ENCODE results near the gene CHN2.
"Not testable (repeated sequence)": the region's sequence is repeated elsewhere in the genome, so short reads cannot be mapped to it uniquely, and the experiment has no call there.

Gene CHN2

DNA sequence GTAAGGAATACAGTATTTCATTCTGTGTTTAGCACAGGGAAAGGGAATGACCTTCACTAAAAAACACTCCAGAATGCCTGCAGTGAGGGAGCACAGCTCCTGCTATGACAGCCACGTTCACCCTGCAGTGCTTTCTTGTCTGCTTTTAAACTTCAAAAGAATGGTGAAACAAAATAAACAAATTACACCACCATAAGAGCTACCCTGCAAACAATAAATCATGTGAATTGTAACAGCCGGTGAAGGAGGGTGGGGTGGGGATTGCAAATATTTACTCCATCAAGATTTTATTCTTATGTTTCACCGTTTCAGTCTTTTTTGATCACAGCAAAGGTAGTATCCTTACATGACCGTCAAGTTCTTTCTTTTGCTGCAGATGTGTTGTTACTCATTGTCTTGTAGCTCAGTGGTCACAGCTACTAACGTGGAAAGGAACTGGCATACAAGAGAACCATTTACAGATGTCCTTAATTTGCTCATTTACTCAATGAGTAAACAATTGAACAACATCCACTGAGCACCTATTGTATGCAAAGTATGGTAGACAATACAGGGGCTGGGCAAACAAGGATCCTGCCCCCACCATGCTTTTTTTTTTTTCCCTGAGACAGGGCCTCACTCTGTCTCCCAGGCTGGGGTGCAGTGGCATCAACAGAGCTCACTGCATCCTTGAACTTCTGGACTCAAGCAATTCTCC, 4.1 kb upstream of the CHN2 start:
- DNase-seq = no peak

DNA sequence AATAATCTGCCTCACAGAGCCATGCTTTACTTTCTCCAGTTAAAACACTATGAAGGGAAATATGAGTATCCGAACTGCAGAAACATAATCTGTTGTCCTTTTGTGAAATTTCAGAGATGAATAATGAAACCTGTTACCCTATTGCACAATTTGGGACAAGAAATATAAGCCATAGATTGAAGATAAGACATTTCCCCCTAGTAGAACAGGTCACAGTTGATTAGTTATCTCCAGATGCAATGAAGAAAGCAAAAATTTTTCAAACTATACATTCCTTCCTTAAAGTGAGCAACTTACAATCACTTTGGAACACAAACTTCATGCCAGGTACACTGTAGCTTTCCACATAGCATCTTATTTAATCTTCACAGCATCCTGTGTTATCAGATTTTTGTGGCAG, 2.3 kb upstream of the CHN2 start:
- no peak for DNase-seq

DNA sequence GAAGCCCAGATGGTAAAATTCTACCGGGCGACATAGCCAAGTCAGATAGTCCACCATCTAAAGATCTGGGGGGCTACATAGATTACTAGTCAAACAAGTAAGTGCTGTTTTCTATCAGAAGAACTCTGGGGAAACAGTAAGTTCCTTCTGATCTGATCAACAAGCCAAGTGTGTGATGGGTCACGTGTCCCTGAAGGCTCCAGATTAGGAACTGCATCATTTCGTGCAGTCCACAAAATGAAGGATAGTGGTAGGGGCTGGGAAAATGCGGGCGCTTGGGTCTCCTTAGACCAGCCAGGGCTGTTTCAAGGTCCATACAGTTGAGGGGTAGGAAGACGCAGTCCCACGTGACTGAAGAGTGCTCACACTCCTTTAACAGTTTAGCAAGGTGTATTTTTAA, 1.8 kb upstream of the CHN2 start:
- no peak for DNase-seq

DNA sequence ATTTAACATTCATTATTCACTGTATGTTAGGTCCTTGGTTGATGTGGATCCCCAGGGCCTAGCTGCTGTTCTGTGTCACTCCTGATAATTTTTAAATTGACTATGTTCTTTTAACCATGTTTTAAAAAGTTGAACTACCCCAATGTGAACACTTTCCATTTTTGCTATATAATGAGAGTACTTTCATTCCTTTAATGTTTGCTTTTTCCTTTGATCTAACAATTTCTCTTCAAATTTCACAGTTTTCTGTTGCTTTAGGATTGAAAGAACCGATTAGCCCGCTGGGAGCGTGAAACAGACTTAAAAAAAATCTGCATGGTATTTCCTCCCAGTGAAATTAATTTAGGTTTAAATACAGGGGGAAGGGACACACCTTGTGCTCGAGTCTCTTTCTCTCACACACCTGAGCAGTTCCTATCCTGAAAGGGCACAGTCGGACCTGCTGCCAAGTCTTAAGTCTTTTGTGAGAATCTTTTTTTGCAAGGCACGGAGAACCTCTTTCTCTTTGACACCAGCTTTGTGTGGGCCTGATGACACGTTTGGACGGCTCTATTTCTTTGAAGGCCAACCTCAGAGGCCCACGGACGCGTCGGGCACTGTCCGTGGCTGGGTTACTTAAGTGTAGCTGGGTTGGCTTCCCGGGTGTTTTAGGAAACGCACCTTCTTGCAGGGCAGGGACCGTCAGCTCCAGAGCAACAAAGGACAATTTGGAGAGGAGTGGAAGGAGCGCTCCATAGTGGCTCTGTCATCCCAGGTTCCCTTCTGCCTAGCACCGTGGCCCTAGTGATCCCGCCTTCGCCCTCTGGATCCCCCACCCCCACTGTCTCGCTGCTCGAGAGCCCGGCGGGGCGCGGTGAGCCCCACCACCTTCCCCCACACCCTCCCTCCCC, 1.0 kb upstream of the CHN2 start:
- no peak for DNase-seq

DNA sequence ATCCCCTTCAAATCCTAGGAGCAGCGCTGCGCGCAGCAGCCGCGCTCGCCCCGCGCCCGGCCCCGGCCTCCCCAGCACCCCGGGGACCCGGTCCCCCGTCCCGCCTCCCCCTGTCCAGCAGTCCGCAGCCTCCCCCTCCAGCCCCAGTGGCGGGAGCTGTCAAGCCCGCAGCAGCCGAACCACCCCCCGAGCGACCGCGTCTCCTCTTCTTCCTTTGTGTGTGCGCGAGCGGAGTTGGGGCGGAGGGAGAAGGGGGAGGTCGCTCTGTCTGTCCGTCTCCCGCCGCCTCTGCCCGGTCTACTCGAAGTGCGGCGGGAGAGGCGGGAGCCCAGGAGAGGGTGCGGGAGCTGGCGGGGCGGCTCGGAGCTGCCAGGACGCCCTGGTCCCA, 375 bp upstream of the CHN2 start:
- DNase-seq = no peak

DNA sequence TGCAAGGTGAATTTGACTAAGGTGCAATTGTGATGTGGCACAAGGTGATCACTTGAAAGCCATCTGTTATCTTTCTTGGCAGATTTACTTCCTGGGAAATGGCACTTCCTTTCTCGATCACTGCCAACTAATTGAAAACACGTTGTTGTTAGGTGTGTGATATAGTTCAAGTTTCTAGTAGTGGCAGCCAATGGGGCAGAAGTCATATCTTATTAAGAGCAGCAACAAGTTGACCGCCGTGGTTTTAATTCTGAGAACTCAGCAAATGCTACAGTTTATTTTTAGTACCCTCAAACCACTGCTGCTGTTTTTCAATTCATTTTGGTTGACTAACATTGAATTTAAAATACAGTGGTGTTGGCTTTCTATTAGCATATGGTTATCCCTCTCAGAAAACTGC, 1.6 kb downstream of the CHN2 start:
- peak; percentile 64 for DNase-seq

DNA sequence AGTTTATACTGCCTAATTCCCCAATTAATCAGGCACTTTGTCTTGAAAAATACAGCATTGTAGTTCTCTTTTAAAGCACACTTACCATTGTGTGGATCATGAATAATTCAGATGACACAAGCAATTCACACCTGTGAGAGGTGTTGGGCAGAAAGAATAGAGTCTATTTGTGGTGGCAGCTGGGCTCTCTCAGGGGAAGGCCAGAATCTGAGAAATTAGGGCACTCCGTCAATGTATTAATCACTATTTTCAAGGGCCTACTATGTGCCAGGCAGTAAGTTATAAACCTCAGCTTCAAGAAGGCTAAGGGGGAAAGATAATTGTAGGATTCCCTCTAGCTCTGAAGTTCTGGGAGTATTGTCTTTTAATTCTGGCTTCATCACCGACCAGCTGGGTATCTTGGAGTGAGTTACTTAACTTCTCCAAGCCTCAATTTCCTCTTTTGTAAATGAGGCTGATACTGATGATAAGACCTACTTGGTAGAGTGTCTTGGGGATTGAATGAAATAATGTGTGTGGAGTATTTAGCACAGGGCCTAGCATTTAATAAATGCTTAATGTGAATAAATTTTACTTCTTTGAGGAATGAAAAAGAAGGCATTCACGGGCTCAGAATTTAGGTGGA, 2.5 kb downstream of the CHN2 start:
- DNase-seq = peak; percentile 45

DNA sequence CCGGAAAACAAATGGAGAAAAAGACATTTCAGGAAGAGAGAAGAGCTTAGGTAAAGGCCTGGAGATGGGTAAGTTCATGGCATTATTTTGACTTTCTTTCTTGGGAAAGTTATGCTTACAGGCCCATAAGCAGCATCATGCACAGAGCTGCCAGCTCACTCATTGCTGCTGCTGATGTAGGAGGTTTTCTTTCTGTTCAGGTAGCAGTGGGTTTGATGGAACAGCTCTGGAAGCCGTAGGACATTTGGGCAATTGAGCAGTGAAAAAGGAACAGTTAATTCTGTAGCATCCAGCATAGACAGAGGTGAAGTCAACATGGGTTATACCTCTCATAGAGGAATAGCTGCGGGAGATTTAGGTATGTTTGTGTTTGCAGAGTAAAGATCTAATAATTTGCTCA, 3.3 kb downstream of the CHN2 start:
- DNase-seq = no peak

DNA sequence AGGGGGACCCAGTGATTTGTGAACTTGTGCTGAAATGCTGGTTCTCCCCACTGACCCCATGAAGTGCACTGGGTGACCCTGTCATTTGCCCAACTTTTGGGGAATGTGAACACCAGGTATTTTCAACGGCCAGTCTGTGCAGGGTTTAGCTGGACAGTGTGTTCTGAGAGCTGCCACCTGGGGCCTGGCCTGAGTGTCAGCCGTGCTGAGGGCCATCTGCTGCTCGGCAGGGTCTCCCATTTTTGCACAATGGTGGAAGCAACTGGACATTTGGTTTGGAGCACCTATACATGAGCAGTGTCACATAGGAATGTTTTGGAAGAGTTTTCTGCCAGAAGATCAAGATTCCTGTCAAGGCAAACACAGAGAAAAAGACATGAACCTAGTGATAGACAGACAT, 5.2 kb downstream of the CHN2 start:
- no peak for DNase-seq

DNA sequence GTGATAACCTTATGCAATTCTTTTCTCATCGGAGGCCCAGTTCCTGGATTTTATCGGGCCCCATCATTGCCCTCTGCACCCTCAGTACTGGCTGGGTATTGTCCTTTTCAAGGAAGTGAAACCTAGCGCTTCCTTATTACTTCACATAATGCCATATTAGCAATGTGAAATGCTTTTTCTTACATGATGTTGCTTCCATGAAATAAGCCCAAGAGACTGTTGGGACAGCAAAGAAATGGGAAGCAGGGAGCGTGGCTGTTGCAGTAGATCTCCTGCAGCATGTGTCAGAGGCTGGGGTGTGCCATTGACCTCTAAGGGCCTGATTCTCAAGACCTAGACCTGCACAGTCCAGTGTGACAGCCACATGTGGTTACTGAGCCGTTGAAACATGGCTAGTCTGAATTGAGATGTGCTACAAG, 8.1 kb downstream of the CHN2 start:
- DNase-seq = no peak

DNA sequence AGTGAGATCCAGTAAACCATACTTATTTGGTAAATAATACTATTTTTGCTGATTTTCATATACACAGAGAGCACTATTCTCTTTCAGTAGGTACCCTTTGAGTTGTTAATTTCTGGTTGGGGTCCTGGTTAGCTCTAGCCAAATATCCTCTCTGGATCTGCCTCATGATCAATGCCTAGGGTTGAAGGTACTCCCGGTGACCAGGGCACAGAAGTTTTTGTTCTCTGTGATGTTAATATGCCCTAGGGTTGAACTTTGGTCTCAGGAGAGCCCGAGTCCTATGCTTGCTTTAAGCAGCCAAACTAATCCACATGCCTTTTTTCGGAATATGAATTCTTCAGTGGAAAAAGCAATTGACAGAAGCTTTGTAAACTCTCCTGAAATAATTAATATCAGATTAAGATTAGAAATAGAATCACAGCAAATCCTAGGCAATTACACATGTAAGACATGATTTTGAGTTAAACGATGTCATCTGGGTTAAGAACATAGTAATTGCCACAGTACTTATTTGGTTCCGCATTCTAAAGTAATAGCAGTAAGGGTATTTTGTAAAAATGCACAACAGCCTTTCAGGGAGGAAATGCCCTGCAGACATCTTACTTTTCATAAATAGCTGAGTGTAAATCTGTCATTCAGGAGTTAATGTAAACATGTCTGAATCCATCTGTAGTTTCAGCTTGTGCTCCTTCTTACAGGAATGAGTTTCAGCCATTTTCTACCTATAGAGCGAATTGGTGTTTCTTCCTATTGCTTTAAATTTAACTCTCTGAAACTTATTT, 10.1 kb downstream of the CHN2 start:
- no peak for DNase-seq

DNA sequence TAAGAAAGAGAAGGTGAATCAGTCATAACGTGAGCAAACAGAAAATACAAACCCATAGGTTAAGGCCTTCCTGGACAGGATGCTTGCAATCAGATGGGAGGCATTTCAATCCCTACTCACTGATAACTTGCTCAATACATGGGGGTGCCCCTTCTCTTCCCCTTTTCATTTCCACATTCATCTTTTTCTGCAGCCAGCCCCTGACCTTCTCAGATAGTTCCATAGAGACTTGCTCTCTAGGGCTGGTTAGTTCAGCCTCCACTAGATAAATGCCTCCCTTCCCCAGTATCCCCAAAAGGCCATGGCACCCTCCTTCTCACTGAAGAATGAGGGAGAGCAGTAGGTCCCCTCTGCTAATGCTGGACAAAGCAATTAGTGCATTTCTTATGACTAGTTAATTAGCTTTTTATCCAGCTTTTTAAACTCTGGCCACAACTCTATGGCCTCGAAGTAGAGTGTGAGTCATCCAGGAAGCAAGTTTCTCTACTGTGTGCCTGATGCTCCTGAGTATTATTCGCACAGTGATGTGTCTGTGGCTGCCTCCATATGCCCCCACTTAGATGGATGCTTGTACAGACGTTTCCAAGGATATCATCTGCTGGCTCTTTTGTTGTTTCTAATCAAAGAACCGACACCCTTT, 12.7 kb downstream of the CHN2 start:
- no peak for DNase-seq

DNA sequence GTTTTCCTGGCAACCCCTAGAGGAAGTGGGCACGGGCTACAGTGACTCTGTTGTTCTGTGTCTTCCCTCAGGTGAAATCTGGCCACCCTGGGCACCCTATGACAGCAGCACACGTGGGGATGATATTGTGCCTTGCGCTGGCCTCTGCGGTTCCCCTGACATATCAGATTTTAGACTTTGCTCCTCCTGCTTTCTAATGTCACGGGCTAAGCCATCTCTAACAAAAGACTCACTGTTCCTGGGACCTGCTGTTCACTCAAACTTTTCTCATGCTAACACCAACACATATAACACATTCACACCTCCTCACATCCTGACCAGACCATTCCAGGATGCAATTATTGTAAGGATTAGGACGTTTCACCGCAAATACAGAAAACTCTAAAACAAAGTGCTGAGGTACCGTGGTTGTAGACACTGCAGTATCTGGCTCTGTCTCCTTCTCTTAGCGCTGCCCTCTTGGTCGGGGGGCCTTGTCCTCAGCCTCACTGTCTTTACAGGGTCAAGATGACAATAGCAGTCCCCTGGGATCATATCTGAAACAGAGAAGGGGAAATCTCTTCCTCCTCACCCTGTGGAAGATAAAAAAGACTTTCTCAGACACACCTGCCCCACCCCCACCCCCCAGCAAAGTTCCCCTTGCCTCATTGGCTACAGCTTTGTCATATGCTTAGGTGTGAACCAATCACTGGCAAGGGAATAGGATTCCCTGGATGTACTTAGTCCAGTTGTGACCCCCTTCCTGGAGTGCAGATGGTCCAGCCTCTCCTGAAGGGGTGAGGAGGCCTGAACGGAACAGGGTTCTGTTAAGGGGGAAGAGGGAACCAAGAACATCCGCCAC, 14.1 kb downstream of the CHN2 start:
- no peak for DNase-seq

DNA sequence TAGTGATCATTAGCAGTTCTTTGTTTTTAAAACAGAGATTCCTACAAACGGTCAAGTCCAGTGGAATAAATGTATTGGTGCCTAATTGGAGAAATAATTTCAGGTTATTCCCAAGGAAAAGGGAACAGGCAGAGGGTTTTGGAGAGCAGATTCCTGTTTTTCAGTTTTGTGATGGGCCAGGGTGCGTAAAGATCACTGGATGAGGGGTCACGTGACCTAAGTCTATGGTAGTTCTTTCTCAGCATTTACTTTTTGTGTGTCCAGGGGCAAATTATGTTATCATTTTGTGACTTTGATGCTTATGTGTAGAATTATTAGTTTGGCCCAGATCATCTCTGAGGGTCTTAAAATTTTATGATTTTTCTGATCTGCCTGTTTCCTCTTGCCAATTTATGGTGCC, 15.2 kb downstream of the CHN2 start:
- no peak for DNase-seq

DNA sequence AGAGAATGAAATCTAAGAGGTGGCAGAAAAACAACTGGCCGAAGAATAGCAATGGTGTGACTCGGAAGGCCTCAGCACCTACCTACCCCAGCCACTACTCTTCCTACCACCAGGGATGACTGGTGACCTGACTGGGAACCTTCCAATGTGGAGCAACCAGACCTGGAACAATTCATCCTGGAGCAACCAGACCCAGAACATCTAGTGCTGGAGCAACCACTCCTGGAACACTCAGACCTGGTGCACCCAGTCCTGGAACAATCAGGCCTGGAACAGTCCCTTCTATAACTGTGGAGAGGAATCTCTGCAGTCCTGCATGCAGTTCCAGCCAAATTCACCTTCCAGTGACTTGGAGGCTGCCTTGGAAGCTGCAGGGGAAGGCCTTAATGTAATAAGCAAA, 18.2 kb downstream of the CHN2 start:
- not testable (repeated sequence) for DNase-seq

DNA sequence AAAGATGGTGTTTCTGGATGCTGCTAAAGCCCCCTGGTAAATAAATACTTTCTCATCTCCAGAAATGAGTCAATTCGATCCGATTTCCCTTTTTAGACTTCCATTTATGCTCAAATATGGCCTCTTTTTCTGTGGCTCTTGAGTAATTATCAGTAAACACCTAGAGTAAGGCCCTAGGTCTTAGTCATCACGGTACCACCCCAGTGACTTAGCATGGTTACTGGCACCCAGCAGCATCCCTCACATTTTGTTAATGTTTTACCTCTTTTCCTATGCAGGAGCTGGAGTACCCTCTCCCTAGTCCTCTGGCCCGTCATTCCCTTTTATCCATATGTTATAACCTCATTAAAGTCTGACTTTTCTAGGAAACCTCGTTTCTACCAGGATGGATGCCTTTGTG, 19.5 kb downstream of the CHN2 start:
- no peak for DNase-seq

DNA sequence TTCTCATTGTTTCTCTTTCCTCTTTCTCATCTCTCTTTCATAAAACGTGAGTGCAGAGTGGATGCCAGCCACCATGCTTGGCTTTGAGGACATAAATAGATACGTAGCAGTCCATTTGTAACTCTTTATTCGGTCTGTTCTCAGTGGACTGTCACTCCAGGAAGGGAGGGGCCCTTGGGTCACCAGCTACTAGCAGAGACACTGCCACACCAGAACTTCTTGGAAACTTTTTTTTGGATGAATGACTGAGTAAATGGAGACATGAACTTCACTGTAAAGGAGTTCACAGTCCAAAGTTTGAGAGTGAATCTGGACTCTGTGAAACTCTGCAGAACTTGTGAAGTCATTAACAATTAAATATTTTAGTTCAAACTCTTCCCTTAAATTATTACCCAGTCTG, 20.2 kb downstream of the CHN2 start:
- no peak for DNase-seq

DNA sequence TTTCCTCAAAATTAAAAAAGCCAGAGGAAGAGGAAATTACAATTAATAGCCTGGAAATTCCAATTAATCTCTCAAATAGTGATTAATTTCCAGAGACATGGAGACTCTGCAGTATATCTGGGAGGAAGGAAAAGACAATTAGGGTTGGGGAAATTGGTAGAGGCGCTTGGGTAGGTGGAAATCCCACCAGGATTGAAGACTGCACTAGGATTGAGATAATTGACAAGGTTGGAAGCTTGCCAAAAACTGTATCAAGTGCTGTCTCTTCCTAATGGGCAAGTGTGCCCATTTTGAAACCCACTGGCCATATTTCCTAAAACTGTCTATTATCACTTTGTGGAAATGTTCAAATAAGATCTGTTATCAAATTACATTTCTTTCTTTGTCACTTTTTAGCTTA, 21.6 kb downstream of the CHN2 start:
- no peak for DNase-seq

DNA sequence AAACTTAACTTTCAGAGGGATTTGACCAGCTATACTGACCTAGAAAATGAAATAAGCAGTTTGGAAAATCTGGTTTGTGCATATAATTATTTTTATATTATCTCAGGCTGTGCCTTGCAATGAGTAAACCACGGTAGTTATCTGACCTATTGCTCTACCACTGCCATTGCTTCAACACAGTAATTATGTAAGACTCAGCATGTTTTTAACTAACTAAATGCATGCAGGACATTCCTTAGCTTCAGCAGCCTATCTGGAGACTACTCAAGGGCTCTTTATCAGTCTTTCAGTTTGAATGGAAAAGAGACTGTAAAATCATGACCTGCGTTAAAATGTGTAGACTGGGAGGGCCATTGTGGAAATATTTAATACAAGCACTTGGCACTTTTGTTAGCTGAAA, 22.5 kb downstream of the CHN2 start:
- DNase-seq = no peak

DNA sequence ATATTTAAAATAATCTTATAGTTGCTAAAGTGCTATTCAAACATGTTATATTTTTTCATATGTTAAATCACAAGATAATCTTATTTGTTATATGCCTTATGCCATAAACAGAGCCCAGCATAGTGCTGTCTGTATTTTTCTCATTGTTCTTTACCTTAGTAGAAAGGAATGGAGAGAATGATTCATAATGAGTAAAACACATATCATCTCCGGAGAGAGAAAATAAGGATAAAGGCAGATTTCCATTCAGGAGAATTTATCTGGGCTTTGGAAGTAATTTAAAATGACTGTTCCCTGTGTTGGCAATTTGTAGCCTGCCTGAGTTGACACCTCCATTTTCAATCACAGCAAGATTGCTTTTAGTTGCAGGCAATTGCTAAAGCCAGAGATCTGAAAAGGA, 30.2 kb downstream of the CHN2 start:
- no peak for DNase-seq

DNA sequence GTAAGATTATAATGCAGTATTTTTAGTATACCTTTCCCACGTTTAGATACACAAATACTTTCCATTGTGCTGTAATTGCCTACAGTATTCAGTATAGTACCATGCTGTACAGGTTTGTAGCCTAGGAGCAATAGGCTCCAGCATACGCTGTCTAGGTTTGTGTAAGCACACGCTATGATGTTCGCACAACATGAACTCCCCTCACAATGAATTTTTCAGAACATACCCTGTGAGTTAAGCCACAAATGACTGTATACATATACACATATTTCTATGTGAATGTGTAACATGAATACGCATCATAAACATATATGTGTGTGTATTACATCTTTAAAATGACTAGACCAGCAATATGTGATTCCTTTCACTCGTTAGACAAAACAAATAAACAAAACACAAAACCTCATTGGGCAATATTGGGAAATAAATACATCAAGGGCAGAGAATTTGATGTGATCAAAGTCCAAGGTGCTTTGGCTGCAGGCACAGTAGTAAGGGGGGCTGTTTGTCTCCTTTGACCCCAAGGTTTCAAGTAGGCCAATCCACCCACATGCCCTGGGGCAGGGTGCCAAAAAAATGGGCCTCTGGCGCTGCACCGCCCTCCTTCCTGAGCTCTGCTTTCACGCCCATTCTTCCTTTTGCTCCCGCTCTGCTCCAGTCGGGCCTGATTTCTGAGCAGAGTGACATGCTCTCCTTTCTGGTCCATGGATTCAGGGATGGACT, 33.9 kb downstream of the CHN2 start:
- no peak for DNase-seq
